Tibial nerve (tissue), 4 donors: ENCODE results near the gene RCAN2.

Source experiments
- EP300 ChIP-seq, 2 donors: sonication (generic); formaldehyde crosslinking; IDR thresholded peaks; one replicate each; pipeline ENCODE4 v1.6.1; 2017; ENCODE audit warnings: antibody characterized with exemption in 2 of 2, mild to moderate bottlenecking in 1 of 2
- POLR2A ChIP-seq, 2 donors: fragments of 450-650 bp; IDR thresholded peaks; one replicate each; pipeline ENCODE4 v1.6.1; 2017; ENCODE audit warnings: antibody characterized with exemption in 2 of 2, mild to moderate bottlenecking in 2 of 2, moderate library complexity in 2 of 2
- TF ChIP-seq, protein P1 (sequence below), 5 experiments: fragments of 200-600 bp in 3 of 5; fragments of 450-650 bp in 2 of 5; sonication (generic) in 3 of 5; IDR thresholded peaks; one replicate each; pipeline ENCODE4 v1.5.1; 2016 to 2019; ENCODE audit warnings: antibody characterized with exemption in 5 of 5, mild to moderate bottlenecking in 3 of 5, moderate library complexity in 2 of 5

DNA sequence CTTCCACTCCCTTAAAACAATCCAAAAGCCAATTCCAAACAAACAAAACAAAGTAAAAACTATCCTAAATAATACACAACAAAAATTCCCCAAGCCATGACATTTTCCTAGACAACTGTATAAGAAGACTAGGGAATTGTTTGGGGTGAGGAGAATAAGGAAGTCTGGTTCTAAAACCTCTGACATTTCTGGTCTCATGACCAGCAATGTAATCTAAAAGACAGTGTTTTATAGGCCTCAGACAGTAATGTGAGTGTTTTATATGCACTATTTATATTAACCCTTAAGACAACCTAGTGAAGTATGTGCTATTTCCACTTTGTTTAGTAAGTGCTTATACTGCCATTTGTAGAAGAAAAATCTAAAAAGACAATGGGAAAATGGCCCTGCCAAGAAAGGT lies 13.0 kb upstream of the RCAN2 start:
- TF ChIP-seq, protein P1, sequence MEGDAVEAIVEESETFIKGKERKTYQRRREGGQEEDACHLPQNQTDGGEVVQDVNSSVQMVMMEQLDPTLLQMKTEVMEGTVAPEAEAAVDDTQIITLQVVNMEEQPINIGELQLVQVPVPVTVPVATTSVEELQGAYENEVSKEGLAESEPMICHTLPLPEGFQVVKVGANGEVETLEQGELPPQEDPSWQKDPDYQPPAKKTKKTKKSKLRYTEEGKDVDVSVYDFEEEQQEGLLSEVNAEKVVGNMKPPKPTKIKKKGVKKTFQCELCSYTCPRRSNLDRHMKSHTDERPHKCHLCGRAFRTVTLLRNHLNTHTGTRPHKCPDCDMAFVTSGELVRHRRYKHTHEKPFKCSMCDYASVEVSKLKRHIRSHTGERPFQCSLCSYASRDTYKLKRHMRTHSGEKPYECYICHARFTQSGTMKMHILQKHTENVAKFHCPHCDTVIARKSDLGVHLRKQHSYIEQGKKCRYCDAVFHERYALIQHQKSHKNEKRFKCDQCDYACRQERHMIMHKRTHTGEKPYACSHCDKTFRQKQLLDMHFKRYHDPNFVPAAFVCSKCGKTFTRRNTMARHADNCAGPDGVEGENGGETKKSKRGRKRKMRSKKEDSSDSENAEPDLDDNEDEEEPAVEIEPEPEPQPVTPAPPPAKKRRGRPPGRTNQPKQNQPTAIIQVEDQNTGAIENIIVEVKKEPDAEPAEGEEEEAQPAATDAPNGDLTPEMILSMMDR (IDR thresholded peaks at IDR 0.05), result no peak
- TF ChIP-seq EP300 (IDR thresholded peaks at IDR 0.05) (no peak), POLR2A (IDR thresholded peaks at IDR 0.05) (no peak)
